Germinal center (tissue), 1 donor: Measurements from ENCODE around the gene ATL1.

Experiments used
- DNase-seq: peaks from one replicate; pipeline ENCODE4 v3.0.0; 2012; ENCODE audit warnings: mixed read lengths, low spot score

The ATL1 gene

DNA sequence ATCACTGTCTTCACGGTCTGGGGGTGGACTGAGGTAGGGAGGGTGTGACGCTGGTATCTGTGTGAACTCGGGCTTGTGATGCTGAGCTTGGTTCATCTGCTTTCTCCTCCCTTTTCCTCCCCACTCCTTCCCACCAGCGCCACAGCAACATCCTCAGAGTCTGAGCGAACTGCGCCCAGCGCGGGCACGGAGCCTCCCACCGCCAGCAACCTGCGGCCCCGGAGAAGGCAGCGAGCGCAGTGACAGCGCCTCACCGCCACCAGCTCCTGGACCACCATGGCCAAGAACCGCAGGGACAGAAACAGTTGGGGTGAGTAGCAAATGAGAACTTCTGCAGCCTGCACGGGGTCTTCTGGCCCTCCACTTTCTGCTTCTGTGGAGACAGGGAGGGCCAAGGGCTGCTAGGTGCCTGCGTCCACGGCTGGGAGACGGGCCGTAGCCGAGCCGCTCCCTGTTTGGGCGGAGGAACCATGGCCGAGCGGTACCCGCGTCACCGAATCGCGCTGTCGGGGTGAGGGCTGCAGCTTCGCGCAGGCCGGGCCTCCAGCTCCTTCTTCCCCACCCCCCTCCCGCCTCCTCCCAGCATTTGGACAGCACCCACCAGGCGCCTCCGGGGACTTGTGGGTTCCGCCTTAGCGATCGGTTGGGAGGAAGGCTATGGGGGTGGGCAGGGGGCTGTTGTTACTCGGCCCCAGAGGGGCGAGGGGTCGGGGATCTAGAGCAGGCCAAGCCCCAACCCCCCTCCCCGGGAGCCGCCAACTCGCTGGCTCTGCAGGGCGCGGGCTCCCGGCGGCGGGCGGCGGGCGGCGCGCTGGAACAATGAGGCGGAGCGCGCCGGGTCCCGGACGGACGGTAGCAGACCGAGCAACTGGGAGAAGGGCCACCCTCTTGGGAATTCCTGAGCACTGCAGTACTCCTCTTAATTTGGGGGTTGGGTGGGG lies at the start of gene ATL1:
ATL1 (plus strand) TSS at position 156 of the 941 bp plus-strand sequence; CDS start at position 277, 121 bp downstream.
- peak; percentile 53 for DNase-seq

GRCh38 chr14:50510157-50510556 lies 49.8 kb upstream of the ATL1 start:
- no peak for DNase-seq

GRCh38 chr14:50512463-50512862 lies 47.5 kb upstream of the ATL1 start:
- DNase-seq: no peak

GRCh38 chr14:50516091-50516490 lies 43.9 kb upstream of the ATL1 start:
- no peak for DNase-seq

- no peak for DNase-seq
Measured at GRCh38 chr14:50520947-50521815, 38.8 kb upstream of the ATL1 start.

- no peak for DNase-seq
Measured at GRCh38 chr14:50521912-50522341, 38.0 kb upstream of the ATL1 start.

- DNase-seq: no peak
Measured at GRCh38 chr14:50523271-50524041, 36.5 kb upstream of the ATL1 start.

- DNase-seq: no peak
Measured at GRCh38 chr14:50524060-50524459, 35.9 kb upstream of the ATL1 start.

DNA sequence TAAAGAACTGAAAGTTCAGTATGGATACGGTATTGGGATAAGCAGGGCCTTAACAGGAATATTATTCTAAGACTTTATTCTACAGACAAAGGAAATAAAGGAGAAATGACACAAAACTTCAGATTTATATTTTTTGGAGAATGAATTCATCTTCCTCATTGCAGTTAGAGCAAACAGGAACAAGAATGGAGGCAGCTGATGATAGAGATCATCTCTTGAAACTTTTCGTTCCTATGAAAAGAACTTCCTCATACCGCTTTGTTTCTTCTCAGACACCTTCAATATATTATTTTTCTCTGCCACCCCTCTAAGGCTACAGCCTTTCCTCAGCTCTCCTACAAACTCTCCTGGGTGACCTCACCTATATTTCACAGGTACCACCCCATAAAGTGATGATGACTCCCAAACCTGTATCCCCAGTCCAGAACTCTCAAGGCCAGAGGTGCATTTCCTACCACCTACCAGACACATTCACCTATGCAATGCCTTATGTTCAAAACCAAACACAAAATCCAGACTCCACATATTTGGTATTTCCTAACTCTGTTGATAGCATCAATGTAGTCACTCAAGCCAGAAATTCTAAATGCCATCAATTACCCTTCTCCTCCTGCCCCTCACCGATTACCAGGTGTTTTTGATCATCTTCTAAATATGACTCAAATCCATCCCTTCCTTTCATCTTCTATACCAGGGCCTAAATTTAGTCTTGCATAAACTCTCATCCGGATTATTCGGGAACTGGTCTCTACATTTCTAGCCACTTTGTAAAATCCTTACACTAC lies 35.0 kb upstream of the ATL1 start:
- DNase-seq: no peak

GRCh38 chr14:50528000-50528399 lies 31.9 kb upstream of the ATL1 start:
- no peak for DNase-seq

DNA sequence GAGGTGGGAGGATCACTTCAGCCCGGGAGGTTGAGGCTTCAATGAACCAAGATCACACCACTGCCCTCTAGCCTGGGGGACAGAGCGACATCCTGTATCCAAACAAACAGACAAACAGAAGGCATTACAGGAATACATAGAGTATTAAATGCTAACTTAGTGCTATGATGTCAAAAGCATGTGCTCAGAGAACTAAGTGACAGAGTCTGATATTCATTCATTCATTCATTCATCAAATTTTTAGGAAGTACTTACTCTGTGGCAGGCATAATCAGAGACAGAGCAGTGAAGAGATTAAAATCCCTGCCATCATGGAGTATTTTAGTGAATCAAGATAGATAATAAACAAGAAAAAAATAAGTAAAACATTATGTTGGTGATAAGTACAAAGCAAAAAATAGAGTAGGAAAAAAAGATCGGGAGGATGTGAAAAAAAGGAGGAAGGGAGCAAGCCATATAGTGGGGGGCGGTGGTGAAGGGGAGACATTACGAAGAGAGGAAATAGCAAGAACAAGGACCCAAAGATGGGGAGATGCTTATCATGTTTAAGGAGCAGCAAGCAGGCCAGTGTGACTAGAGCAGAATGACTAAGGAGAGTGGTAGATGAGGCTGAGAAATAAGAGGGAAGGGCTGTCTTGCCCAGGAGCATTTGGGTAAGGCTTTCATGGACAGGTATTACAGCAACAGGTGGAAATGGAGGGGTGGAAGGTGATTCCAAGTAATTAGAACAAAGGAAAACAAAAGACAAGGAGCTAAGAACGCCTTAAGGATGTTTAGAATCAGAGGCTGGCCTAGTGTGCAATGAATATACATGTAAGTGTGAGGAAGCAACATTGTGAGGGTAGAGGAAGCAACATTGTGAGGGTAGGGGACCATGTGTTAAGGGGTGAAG lies 30.4 kb upstream of the ATL1 start:
- DNase-seq: no peak

DNA sequence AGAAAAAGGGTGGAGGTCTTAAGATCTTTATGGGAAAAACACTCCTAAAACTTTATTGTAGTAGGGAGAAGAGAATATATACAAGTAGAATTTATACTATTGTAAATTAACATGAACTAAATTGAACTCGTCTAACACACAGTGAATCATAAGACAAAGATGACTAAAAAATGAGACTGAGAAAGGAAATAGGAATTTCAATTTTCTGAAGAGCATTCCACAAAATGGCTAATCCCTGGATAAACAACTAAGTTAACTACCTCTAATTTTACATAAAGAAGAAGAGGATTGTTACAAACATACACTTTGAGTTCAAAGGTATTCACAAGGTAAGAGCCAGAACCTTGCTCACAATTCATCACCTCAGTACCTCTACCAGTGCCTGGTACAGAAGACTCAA lies 29.6 kb upstream of the ATL1 start:
- DNase-seq: no peak

DNA sequence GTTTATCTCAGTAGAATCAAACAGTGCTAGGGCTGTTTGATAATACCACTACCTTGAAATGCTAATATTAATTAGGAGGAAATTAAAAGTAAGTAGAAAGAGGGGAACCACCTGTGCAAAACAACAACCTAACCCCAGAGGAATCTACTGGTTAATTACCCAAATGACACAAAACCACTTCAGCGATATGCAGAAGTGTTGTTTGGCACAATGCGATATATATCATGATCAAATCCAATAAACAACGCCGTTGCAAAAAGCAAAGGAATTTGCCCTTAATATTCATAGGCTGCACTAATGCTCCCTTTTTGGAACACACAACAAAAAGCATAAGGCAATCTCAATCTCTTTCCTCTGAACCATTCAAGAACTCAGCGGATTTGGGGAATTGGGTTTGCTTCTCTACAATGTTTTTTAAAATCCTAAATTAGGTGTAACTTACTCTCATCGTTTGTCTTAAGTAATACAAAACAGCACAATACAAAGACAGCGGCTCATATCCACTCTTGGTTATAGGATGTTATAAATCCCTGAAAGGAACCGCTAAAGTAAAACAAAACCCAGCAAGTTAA lies 29.1 kb upstream of the ATL1 start:
- no peak for DNase-seq

DNA sequence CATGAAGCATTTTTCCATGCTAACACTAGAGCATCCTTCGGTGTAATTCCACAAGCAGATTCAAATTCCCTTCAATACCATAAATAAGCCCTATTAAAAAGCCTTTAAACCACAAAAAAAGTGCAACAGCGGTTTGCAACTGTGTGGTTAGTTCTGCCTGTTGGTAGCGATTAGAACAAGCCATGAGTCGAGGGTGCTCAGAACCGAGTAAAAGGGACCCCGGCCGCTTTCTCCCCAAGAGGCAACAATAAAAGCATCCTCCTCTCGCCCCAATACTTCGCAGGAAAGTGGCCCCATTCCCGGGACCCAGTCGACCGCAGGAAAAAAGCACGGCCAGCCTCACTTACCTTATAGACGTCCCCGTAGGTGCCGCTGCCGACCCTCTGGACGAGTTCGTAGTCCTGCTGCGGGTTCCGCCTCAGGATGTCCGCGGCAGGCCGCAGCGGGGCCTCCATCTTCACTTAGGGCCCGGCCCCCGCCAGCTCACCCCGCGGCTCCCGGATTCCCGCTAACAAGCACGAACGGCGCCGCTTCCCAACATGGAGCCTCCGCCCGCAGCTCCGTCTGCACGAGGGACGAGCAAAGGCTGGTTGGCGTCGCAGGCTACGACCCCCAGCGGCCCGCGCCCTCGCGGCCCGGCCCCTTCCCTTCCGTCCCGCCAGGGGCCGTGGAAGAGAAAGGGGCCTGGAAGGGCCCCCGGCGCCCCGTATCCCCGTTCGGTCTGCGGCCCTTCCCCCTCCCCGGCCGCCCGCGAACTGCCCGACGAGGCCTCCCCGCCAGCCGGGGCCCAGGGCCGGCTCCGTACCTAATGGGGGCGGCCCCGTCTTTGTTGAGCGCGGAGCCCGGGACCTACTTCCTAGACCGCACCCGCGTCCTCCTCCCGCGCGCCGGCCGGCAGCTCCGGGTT lies 28.1 kb upstream of the ATL1 start:
- peak; percentile 19 for DNase-seq

DNA sequence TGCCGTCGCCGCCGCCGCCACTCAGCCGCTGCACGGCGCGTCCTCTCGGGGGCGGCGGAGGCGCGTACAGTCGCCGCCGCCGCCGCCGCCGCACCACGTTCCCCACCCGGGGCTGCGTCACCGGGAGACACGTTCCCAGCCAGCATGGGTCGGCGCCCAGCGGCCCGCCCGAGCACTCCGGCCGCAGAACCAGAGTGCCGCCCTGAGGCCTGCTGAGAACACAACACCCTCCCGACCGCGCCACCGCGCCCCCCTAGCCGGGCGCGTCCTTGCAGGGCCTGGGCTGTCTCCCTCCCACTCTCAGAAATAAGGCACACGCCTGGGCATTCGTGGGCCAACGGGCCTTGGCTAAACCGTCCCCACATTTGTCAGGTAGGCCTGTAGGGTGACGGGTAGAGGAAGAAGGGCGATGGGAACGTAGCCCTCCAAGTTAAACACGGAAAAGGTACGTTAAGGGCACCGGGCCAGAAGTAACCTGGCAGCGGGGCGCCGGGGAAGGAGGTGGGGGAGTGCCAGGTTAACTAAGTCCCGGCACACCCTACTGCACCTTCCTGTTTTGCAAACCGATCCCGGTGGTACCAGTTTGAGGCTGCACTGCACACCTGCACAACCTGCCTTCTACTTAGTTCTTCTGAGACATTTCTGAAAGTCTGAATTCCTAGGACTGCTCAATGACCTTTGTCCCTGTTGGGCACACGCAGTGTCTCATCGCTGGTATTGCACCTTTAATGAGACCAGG lies 27.3 kb upstream of the ATL1 start, which contains the start of gene MAP4K5:
MAP4K5 (minus strand) TSS at position 68 of the 739 bp plus-strand sequence. CDS start 520 bp downstream, outside the sequence.
- peak; percentile 89 for DNase-seq

DNA sequence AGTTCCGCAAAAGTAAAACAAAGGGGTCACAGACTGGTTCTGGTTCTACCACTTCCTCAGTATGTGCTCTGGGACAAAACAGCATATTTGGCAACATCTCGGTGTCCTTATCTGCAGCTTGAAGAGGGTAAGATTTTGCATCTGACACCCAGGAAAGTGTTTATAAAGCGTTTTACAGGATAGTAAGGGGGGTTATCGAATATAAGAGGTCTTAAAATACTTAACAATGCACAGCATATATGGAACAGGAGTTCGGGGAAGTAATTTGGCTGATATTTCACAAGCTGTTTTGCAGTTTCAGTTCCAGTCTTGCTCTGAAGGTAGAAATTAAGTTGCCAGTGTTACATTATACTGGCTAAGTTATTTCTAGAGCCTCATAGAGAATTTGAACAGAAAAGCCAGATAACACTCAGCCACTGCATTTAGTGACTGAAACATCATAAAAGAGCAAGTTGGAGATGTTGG lies 26.7 kb upstream of the ATL1 start:
- no peak for DNase-seq

DNA sequence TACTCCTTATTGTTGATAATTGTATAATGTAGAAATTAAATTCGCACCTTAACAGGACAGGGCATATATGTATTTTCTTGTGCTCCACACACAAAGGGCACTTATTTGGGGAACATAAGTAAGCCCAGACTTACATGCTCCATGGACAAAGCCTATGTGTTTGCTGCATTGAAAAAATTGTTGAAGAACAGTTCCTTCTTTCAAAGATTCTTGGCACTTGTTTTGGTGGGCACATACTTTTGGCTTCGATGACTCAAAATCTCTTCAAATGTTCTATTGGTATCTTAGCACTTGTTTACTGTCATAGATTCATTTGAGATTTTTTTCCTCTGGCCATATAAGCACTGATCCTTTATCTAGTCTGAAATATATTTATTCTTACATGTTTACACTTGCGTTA lies 26.1 kb upstream of the ATL1 start:
- no peak for DNase-seq

- no peak for DNase-seq
Measured at GRCh38 chr14:50534416-50534815, 25.5 kb upstream of the ATL1 start.
